GM13976 (cell line): ENCODE data around the gene CASKIN1.

ENCODE experiments used
- DNase-seq: peaks from one replicate; pipeline ENCODE4 v3.0.0; 2012; ENCODE audit warnings: low spot score
- CTCF ChIP-seq: IDR thresholded peaks from 2 replicates; pipeline ENCODE4 v1.5.1; 2012; ENCODE audit warnings: borderline replicate concordance, mild to moderate bottlenecking; ENCODE audit not compliant: insufficient read depth; ENCODE audit errors: extremely low read depth, missing control alignments, control extremely low read depth
- in situ Hi-C: fragments of 300-500 bp; cut with MboI; formaldehyde crosslinking; loops from one replicate; pipeline ENCODE4 v1.12.0; 2022; ENCODE audit warnings: low sequenced_read_pairs, mixed read lengths, inconsistent platforms; ENCODE audit not compliant: unreplicated experiment

CASKIN1 gene

GRCh38 chr16:2209258-2210008, 13.0 kb upstream of the CASKIN1 start:
- TF ChIP-seq CTCF = no peak
- no peak for DNase-seq
- in situ Hi-C loops = no loop called here

- in situ Hi-C loops = no loop called here
- DNase-seq = no peak
- TF ChIP-seq CTCF = no peak
Measured at GRCh38 chr16:2208772-2209171, 12.4 kb upstream of the CASKIN1 start.

- TF ChIP-seq CTCF = no peak
- DNase-seq = no peak
- in situ Hi-C loops = no loop called here
Measured at GRCh38 chr16:2208308-2208707, 11.9 kb upstream of the CASKIN1 start.

- DNase-seq = no peak
- no peak for TF ChIP-seq CTCF
- in situ Hi-C loops = no loop called here
Measured at GRCh38 chr16:2207872-2208271, 11.5 kb upstream of the CASKIN1 start.

- in situ Hi-C loops = no loop called here
- no peak for DNase-seq
Measured at GRCh38 chr16:2206780-2207433, 10.5 kb upstream of the CASKIN1 start.

DNA sequence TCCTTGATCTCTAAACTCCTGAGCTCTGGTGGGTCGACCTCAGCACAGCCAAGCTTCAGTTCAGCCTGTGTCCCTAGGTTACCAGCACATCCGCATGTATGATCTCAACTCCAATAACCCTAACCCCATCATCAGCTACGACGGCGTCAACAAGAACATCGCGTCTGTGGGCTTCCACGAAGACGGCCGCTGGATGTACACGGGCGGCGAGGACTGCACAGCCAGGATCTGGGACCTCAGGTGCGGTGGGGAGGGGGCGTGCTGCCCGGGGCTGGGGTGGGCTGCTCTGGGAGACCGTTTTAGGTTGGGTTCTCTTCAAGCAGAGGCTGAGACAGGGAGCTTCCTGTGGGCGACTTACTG, 10.0 kb upstream of the CASKIN1 start:
- in situ Hi-C loops = no loop called here
- no peak for TF ChIP-seq CTCF
- no peak for DNase-seq

More at GRCh38 chr16:2206780-2207433, 10.5 kb upstream of the CASKIN1 start:
- TF ChIP-seq CTCF = no peak
